Transverse colon (tissue), 4 donors: ENCODE measurements around the gene BCL2L1.

Experiments used
- CTCF ChIP-seq, 5 experiments: fragments of 200-600 bp in 3 of 5; fragments of 450-650 bp in 2 of 5; sonication (generic) in 3 of 5; IDR thresholded peaks; 1 replicate in 2 of 5; 2 replicates in 3 of 5; pipeline ENCODE4 v1.5.1; 2016 to 2017; ENCODE audit warnings: antibody characterized with exemption in 5 of 5, inconsistent platforms in 3 of 5, mild to moderate bottlenecking in 2 of 5, moderate library complexity in 1 of 5
- EP300 ChIP-seq: sonication (generic); formaldehyde crosslinking; IDR thresholded peaks from one replicate; pipeline ENCODE4 v1.6.1; 2017; ENCODE audit warnings: antibody characterized with exemption, low read depth
- POLR2A ChIP-seq: fragments of 450-650 bp; IDR thresholded peaks from one replicate; pipeline ENCODE4 v1.6.1; 2016; ENCODE audit warnings: antibody characterized with exemption, mild to moderate bottlenecking, moderate library complexity
- POLR2AphosphoS5 ChIP-seq, 3 donors: sonication (generic); formaldehyde crosslinking; IDR thresholded peaks; one replicate each; pipeline ENCODE4 v1.6.1; 2016; ENCODE audit warnings: antibody characterized with exemption in 3 of 3

- TF ChIP-seq CTCF (IDR thresholded peaks at IDR 0.05) = no peak
- TF ChIP-seq POLR2A = no peak
- TF ChIP-seq POLR2AphosphoS5 (IDR thresholded peaks at IDR 0.05) = no peak
- TF ChIP-seq EP300 = no peak
Measured at GRCh38 chr20:31709939-31710338, 12.7 kb downstream of the BCL2L1 start.
